CD4-positive, alpha-beta T cell treated with Interleukin-2 at 100 ng/mL for 4 hours (primary cell): ENCODE data around the gene SLC24A4.
A peak's percentile ranks its signal among the peaks of the same experiment; 100 is the strongest.

Experiments
- DNase-seq: peaks from one replicate; pipeline ENCODE4 v3.0.0-alpha.2; 2020; ENCODE audit warnings: low spot score

The SLC24A4 gene

GRCh38 chr14:92437729-92438285 lies 114.8 kb downstream of the SLC24A4 start:
- DNase-seq: no peak

GRCh38 chr14:92439537-92440344 lies 116.8 kb downstream of the SLC24A4 start:
- DNase-seq: no peak

- DNase-seq: no peak
Measured at GRCh38 chr14:92440345-92441003, 117.5 kb downstream of the SLC24A4 start.

- DNase-seq: no peak
Measured at GRCh38 chr14:92441751-92442504, 119.0 kb downstream of the SLC24A4 start.

GRCh38 chr14:92443167-92443566 lies 120.2 kb downstream of the SLC24A4 start:
- DNase-seq: no peak

GRCh38 chr14:92443741-92444140 lies 120.8 kb downstream of the SLC24A4 start:
- DNase-seq: no peak

- no peak for DNase-seq
Measured at GRCh38 chr14:92446771-92447170, 123.8 kb downstream of the SLC24A4 start.

- no peak for DNase-seq
Measured at GRCh38 chr14:92447416-92448197, 124.6 kb downstream of the SLC24A4 start.

GRCh38 chr14:92448786-92449185 lies 125.8 kb downstream of the SLC24A4 start:
- no peak for DNase-seq

- DNase-seq: no peak
Measured at GRCh38 chr14:92449404-92450181, 126.6 kb downstream of the SLC24A4 start.

- no peak for DNase-seq
Measured at GRCh38 chr14:92450351-92451070, 127.5 kb downstream of the SLC24A4 start.

GRCh38 chr14:92451245-92451644 lies 128.3 kb downstream of the SLC24A4 start:
- DNase-seq: no peak

- DNase-seq: no peak
Measured at GRCh38 chr14:92451755-92452154, 128.8 kb downstream of the SLC24A4 start.

GRCh38 chr14:92452471-92452870 lies 129.5 kb downstream of the SLC24A4 start:
- no peak for DNase-seq

GRCh38 chr14:92453691-92454090 lies 130.7 kb downstream of the SLC24A4 start:
- DNase-seq: no peak

GRCh38 chr14:92455231-92455630 lies 132.3 kb downstream of the SLC24A4 start:
- no peak for DNase-seq

GRCh38 chr14:92456215-92457015 lies 133.4 kb downstream of the SLC24A4 start:
- DNase-seq: peak; percentile 13

GRCh38 chr14:92457016-92457565 lies 134.1 kb downstream of the SLC24A4 start:
- no peak for DNase-seq
